ENCODE measurements around the gene APEH. TPM values are rescaled to one million over a fixed set of nuclear protein-coding genes. Genes with fewer than 3 reads are reported as not detected.

APEH gene
- total and polyA plus RNA-seq, 2 donors (not counting 1 experiment from before 2014, with no cell fraction given) = 79.4 to 96.2 TPM

DNA sequence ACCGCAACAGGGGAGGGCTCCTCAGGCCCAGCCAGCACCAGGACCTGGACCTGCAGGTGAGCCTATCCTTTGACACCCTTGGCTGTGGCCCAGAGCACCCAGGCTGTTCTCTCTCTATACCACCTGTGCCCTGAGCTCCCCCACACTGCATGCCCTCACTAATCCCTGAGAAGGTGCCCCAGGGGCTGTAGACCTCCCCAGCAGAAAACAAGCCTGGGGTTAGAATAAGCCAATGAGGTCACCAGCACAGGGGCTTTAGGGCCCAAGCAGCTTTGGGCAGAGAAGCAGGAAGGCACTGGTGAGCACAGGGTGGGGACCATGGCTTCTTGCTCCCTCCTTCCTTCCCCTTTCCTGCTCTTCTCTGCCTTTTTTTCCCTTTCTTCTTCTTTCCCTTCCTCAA lies 10.3 kb upstream of the APEH start:
- DNase-seq (no peak), ATAC-seq (ENCODE audit: low read depth) (no peak)
- H3K27me3 ChIP-seq (replicated peaks in 1 of 4; ENCODE audit: control extremely low read depth in 1 of 4, control insufficient read depth in 3 of 4, insufficient read depth in 4 of 4, low read length in 3 of 4) = no peaks in the 10 kb centered on the region
- no peaks in the 10 kb centered on the region for H4K20me1 ChIP-seq (ENCODE audit: control insufficient read depth, insufficient read depth, low read length, poor library complexity, severe bottlenecking)
- H3K36me3 ChIP-seq (replicated peaks in 1 of 2; ENCODE audit: control extremely low read depth in 1 of 2, control insufficient read depth in 1 of 2, extremely low read depth in 1 of 2, insufficient read depth in 2 of 2, low read length in 1 of 2) = no peaks in the 10 kb centered on the region
- ChIA-PET POLR2A (no interaction called here), CTCF (no interaction called here)
- no peaks in the 10 kb centered on the region for H3K9me3 ChIP-seq (ENCODE audit: control extremely low read depth in 1 of 3, control insufficient read depth in 2 of 3, insufficient read depth in 1 of 3, low read length in 2 of 3)
- H3K4me2 ChIP-seq (replicated peaks; ENCODE audit: low read depth, low read length, poor library complexity, severe bottlenecking) = no peak overlapping the region
- H3K9ac ChIP-seq (ENCODE audit: low read length) = no peak overlapping the region
- no peak overlapping the region for H2AFZ ChIP-seq (ENCODE audit: insufficient read depth, low read depth, low read length, poor library complexity, severe bottlenecking)
- peaks cover 7% of the 10 kb centered on the region for H3K27me3 Mint-ChIP-seq
- TF ChIP-seq, protein P1, sequence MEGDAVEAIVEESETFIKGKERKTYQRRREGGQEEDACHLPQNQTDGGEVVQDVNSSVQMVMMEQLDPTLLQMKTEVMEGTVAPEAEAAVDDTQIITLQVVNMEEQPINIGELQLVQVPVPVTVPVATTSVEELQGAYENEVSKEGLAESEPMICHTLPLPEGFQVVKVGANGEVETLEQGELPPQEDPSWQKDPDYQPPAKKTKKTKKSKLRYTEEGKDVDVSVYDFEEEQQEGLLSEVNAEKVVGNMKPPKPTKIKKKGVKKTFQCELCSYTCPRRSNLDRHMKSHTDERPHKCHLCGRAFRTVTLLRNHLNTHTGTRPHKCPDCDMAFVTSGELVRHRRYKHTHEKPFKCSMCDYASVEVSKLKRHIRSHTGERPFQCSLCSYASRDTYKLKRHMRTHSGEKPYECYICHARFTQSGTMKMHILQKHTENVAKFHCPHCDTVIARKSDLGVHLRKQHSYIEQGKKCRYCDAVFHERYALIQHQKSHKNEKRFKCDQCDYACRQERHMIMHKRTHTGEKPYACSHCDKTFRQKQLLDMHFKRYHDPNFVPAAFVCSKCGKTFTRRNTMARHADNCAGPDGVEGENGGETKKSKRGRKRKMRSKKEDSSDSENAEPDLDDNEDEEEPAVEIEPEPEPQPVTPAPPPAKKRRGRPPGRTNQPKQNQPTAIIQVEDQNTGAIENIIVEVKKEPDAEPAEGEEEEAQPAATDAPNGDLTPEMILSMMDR (IDR thresholded peaks at IDR 0.05) = no peak
- TF ChIP-seq EZH2 (IDR thresholded peaks at IDR 0.05; ENCODE audit: borderline replicate concordance, insufficient read depth, low read depth, low read length, poor library complexity, severe bottlenecking) = no peak
- intact Hi-C loops (cut with micrococcal nuclease) = no loop called here
- H3K4me1 ChIP-seq (ENCODE audit: control insufficient read depth in 2 of 2, insufficient read depth in 2 of 2, low read length in 2 of 2) = no peaks in the 10 kb centered on the region
- H3K4me3 Mint-ChIP-seq = no peak overlapping the region
- H3K4me3 ChIP-seq (ENCODE audit: control extremely low read depth in 1 of 5, extremely low read depth in 1 of 5, insufficient read depth in 1 of 5, low read depth in 2 of 5, low read length in 4 of 5) = no peak overlapping the region
- H3K9me3 Mint-ChIP-seq (ENCODE audit: insufficient read depth) = no peaks in the 10 kb centered on the region
- WGBS (ENCODE audit: insufficient coverage) = 94% methylated on average over 1 of the region's 1 CpG
- no peak overlapping the region for H3K27ac Mint-ChIP-seq
- H3K79me2 ChIP-seq (ENCODE audit: control insufficient read depth, insufficient read depth, low read length) = no peaks in the 10 kb centered on the region
- no peak overlapping the region for H3K27ac ChIP-seq (ENCODE audit: low read length in 2 of 2)
- H3K4me1 Mint-ChIP-seq = no peaks in the 10 kb centered on the region

DNA sequence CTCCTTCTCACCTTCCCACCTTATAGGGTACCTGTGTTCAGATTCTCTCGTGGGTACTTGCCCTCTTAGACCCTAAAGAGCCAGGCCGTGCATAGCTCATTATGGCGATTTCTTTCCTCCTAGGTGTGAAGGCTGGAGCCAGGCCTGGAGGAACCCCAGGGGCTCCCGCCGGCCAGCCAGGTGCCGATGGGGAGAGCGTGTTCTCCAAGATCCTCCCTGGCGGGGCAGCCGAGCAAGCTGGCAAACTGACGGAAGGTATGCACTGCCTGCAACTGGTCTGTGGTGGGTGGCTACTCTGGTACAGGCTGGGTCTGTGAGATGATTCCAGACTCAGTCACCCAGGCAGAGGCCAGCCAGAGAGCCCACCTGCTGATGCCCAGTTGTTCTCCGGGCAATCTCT lies 9.9 kb upstream of the APEH start:
- POLR2A ChIA-PET = no interaction called here
- H4K20me1 ChIP-seq (ENCODE audit: control insufficient read depth, insufficient read depth, low read length, poor library complexity, severe bottlenecking) = no peaks in the 10 kb centered on the region
- intact Hi-C loops (cut with micrococcal nuclease) = no loop called here
- H3K4me1 ChIP-seq (ENCODE audit: control insufficient read depth in 2 of 2, insufficient read depth in 2 of 2, low read length in 2 of 2) = no peaks in the 10 kb centered on the region
- H3K4me2 ChIP-seq (replicated peaks; ENCODE audit: low read depth, low read length, poor library complexity, severe bottlenecking) = no peak overlapping the region
- no peak overlapping the region for H3K4me3 ChIP-seq (ENCODE audit: control extremely low read depth in 1 of 5, extremely low read depth in 1 of 5, insufficient read depth in 1 of 5, low read depth in 2 of 5, low read length in 4 of 5)
- TF ChIP-seq, protein P1 (IDR thresholded peaks at IDR 0.05) = no peak
- TF ChIP-seq EZH2 (IDR thresholded peaks at IDR 0.05; ENCODE audit: borderline replicate concordance, insufficient read depth, low read depth, low read length, poor library complexity, severe bottlenecking) = no peak
- CTCF ChIA-PET = no interaction called here
- H3K36me3 ChIP-seq (replicated peaks in 1 of 2; ENCODE audit: control extremely low read depth in 1 of 2, control insufficient read depth in 1 of 2, extremely low read depth in 1 of 2, insufficient read depth in 2 of 2, low read length in 1 of 2) = no peaks in the 10 kb centered on the region
- Mint-ChIP-seq H3K9me3 (ENCODE audit: insufficient read depth) (no peaks in the 10 kb centered on the region), H3K27me3 (peaks cover 3% of the 10 kb centered on the region), H3K4me1 (no peaks in the 10 kb centered on the region), H3K4me3 (no peak overlapping the region), H3K27ac (no peak overlapping the region)
- H2AFZ ChIP-seq (ENCODE audit: insufficient read depth, low read depth, low read length, poor library complexity, severe bottlenecking) = no peak overlapping the region
- no peaks in the 10 kb centered on the region for H3K9me3 ChIP-seq (ENCODE audit: control extremely low read depth in 1 of 3, control insufficient read depth in 2 of 3, insufficient read depth in 1 of 3, low read length in 2 of 3)
- 94% methylated on average over 11 of the region's 11 CpGs for WGBS (ENCODE audit: insufficient coverage)
- H3K27me3 ChIP-seq (replicated peaks in 1 of 4; ENCODE audit: control extremely low read depth in 1 of 4, control insufficient read depth in 3 of 4, insufficient read depth in 4 of 4, low read length in 3 of 4) = no peaks in the 10 kb centered on the region
- no peak overlapping the region for H3K27ac ChIP-seq (ENCODE audit: low read length in 2 of 2)
- no peak for DNase-seq
- no peak for ATAC-seq (ENCODE audit: low read depth)
- no peak overlapping the region for H3K9ac ChIP-seq (ENCODE audit: low read length)
- H3K79me2 ChIP-seq (ENCODE audit: control insufficient read depth, insufficient read depth, low read length) = no peaks in the 10 kb centered on the region

All from B cell (primary cell).